ENCODE measurements around the gene MXD4. TPM values are rescaled to one million over a fixed set of nuclear protein-coding genes. Genes with fewer than 3 reads are reported as not detected.

The MXD4 gene
- total RNA-seq, 1 experiment from 2014 or later, result 20.4 TPM

GRCh38 chr4:2259541-2260343 is 2.2 kb downstream of the MXD4 start:
- Mint-ChIP-seq H3K27ac (no peak overlapping the region), H3K36me3 (no peaks in the 10 kb centered on the region), H3K4me3 (no peak overlapping the region), H3K4me1 (0 out of 2 replicates have a peak, but pooled peaks cover 2% of the 10 kb centered on the region), H3K27me3 (ENCODE audit: low read depth) (peaks cover 7% of the 10 kb centered on the region), H3K9me3 (no peaks in the 10 kb centered on the region)
- ATAC-seq (no peak), DNase-seq (ENCODE audit: low spot score) (peak; percentile 9)
- TF ChIP-seq ZNF425 (CRISPR knock-in tag; conservative IDR thresholded peaks at IDR 0.05) (no peak), ZNF281 (CRISPR knock-in tag; IDR thresholded peaks at IDR 0.05) (no peak), ZNF671 (CRISPR knock-in tag; IDR thresholded peaks at IDR 0.05) (no peak), FOXP1 (CRISPR knock-in tag; IDR thresholded peaks at IDR 0.05; ENCODE audit: borderline replicate concordance) (no peak), HMGA2 (CRISPR knock-in tag; IDR thresholded peaks at IDR 0.05) (no peak), CREB1 (CRISPR knock-in tag; IDR thresholded peaks at IDR 0.05) (no peak), MAX (CRISPR knock-in tag; IDR thresholded peaks at IDR 0.05) (no peak), NR3C1 (CRISPR knock-in tag; conservative IDR thresholded peaks at IDR 0.05; ENCODE audit: low read depth) (no peak), JAZF1 (CRISPR knock-in tag; IDR thresholded peaks at IDR 0.05) (no peak), ZNF263 (CRISPR knock-in tag; IDR thresholded peaks at IDR 0.05; ENCODE audit: low read depth) (no peak), NR1H2 (CRISPR knock-in tag; IDR thresholded peaks at IDR 0.05) (no peak), TCF7 (CRISPR knock-in tag; IDR thresholded peaks at IDR 0.05; ENCODE audit: low read depth) (no peak)
- CTCF ChIA-PET, result interaction anchor here (1.2 to 3.6 kb wide), 2 partner anchors 40 to 95 kb away, joined by 3 to 19 read pairs; no protein-coding TSS in a partner anchor
- POLR2A ChIA-PET, result no interaction called here

GRCh38 chr4:2259036-2259540 is 2.8 kb downstream of the MXD4 start:
- DNase-seq (ENCODE audit: low spot score) (no peak), ATAC-seq (no peak)
- Mint-ChIP-seq H3K27me3 (ENCODE audit: low read depth) (peaks cover 7% of the 10 kb centered on the region), H3K9me3 (no peaks in the 10 kb centered on the region), H3K36me3 (no peaks in the 10 kb centered on the region), H3K4me1 (peaks cover 8% of the 10 kb centered on the region; the same call in 1 of the 2 replicates), H3K4me3 (no peak overlapping the region), H3K27ac (no peak overlapping the region)
- CTCF ChIA-PET, result interaction anchor here (0.8 kb wide), 1 partner anchor 39 kb away, joined by 3 read pairs; no protein-coding TSS in a partner anchor
- POLR2A ChIA-PET, result no interaction called here
- no peak for TF ChIP-seq GRHL2 (CRISPR knock-in tag; IDR thresholded peaks at IDR 0.05; ENCODE audit: insufficient replicate concordance, severe bottlenecking)
- no peak for TF ChIP-seq TEAD1 (CRISPR knock-in tag; IDR thresholded peaks at IDR 0.05)
- no peak for TF ChIP-seq NFATC4 (CRISPR knock-in tag; IDR thresholded peaks at IDR 0.05)
- no peak for TF ChIP-seq GTF2I (CRISPR knock-in tag; conservative IDR thresholded peaks at IDR 0.05)
- TF ChIP-seq TCF7 (CRISPR knock-in tag; IDR thresholded peaks at IDR 0.05; ENCODE audit: low read depth), result no peak
- no peak for TF ChIP-seq PRRX2 (CRISPR knock-in tag; IDR thresholded peaks at IDR 0.05)
- TF ChIP-seq FOXP4 (CRISPR knock-in tag; IDR thresholded peaks at IDR 0.05), result no peak
- TF ChIP-seq ZNF121 (CRISPR knock-in tag; IDR thresholded peaks at IDR 0.05), result no peak
- no peak for TF ChIP-seq E2F1 (CRISPR knock-in tag; IDR thresholded peaks at IDR 0.05)
- TF ChIP-seq ETV6 (CRISPR knock-in tag; IDR thresholded peaks at IDR 0.05), result no peak
- no peak for TF ChIP-seq ZBTB43 (CRISPR knock-in tag; IDR thresholded peaks at IDR 0.05)
- TF ChIP-seq SMAD4 (CRISPR knock-in tag; IDR thresholded peaks at IDR 0.05), result no peak
- no peak for TF ChIP-seq ESRRA (CRISPR knock-in tag; IDR thresholded peaks at IDR 0.05; ENCODE audit: borderline replicate concordance)
- TF ChIP-seq FOXP1 (CRISPR knock-in tag; IDR thresholded peaks at IDR 0.05; ENCODE audit: borderline replicate concordance), result no peak

Data from WTC11 (cell line).